Natural killer cell (primary cell): ENCODE data around the gene ARHGEF4. TPM values are rescaled to one million over a fixed set of nuclear protein-coding genes. Genes with fewer than 3 reads are reported as not detected.

Experiments
- ATAC-seq, 3 donors: fragments of 150-1000 bp in 2 of 3; fragments of 200-7000 bp in 1 of 3; cut with Tn5 transposase; 1 replicate in 1 of 3; 2 replicates in 2 of 3; pipeline ENCODE4 v1.10.0; 2021; ENCODE audit warnings: mild to moderate bottlenecking in 2 of 3, moderate library complexity in 2 of 3
- DNase-seq, 2 donors: peaks; one replicate each; pipeline versions ENCODE4 v3.0.0 to v3.0.0-alpha.2; 2013 to 2021; ENCODE audit warnings: mixed read lengths in 1 of 2
- H3K27ac ChIP-seq: one replicate; pipeline ENCODE4 v1.5.1; 2013; ENCODE audit warnings: mild to moderate bottlenecking, low read length
- H3K27me3 ChIP-seq: one replicate; pipeline ENCODE4 v1.6.1; 2013; ENCODE audit warnings: low read length; ENCODE audit not compliant: control insufficient read depth, insufficient read depth
- H3K36me3 ChIP-seq: one replicate; pipeline ENCODE4 v1.6.1; 2013; ENCODE audit warnings: low read length; ENCODE audit not compliant: control insufficient read depth, insufficient read depth
- H3K4me1 ChIP-seq: one replicate; pipeline ENCODE4 v1.6.1; 2013; ENCODE audit warnings: low read length; ENCODE audit not compliant: control insufficient read depth, insufficient read depth
- H3K4me3 ChIP-seq: one replicate; pipeline ENCODE4 v1.5.1; 2013; ENCODE audit warnings: low read length
- H3K9me3 ChIP-seq: one replicate; pipeline ENCODE4 v1.6.1; 2013; ENCODE audit warnings: low read length; ENCODE audit not compliant: control insufficient read depth, insufficient read depth
- H3K27ac Mint-ChIP-seq, 2 donors: one replicate each; pipeline ENCODE4 v1.8.0; 2022; ENCODE audit warnings: mild to moderate bottlenecking in 2 of 2, mixed read lengths in 2 of 2, moderate library complexity in 1 of 2
- H3K27me3 Mint-ChIP-seq, 2 donors: one replicate each; pipeline ENCODE4 v1.8.0; 2022; ENCODE audit warnings: low read depth in 2 of 2, mixed read lengths in 2 of 2
- H3K36me3 Mint-ChIP-seq: one replicate; pipeline ENCODE4 v1.8.0; 2022; ENCODE audit warnings: mixed read lengths
- H3K4me1 Mint-ChIP-seq, 2 donors: one replicate each; pipeline ENCODE4 v1.8.0; 2022; ENCODE audit warnings: mixed read lengths in 2 of 2
- H3K4me3 Mint-ChIP-seq: one replicate; pipeline ENCODE4 v1.8.0; 2022; ENCODE audit warnings: mild to moderate bottlenecking, moderate library complexity, mixed read lengths
- H3K9me3 Mint-ChIP-seq, 2 donors: one replicate each; pipeline ENCODE4 v1.8.0; 2022; ENCODE audit warnings: mixed read lengths in 2 of 2
- WGBS: methylation state at CpG from one replicate; pipeline ENCODE4 v1.1.7; 2013; ENCODE audit warnings: missing lambda C conversion rate; ENCODE audit not compliant: insufficient coverage; 5-methylcytosine and 5-hydroxymethylcytosine counted together
- intact Hi-C: fragments of 100-400 bp; cut with micrococcal nuclease; formaldehyde crosslinking; loops from one replicate; pipeline ENCODE4 v1.14.2; 2022
- total RNA-seq, 4 donors: library from RNA; stranded (reverse); fragments of 120-200 nt in 1 of 4; gene quantifications; one replicate each; pipeline versions ENCODE4 v1.2.3 to v1.2.4, GENCODE V29; 2013 to 2022
- TF ChIP-seq, protein P1 (sequence below): fragments of 200-600 bp; IDR thresholded peaks from one replicate; pipeline ENCODE4 v1.8.0; 2022; ENCODE audit warnings: antibody characterized with exemption

ARHGEF4 gene
- total RNA-seq, 3 donors from 2014 or later (not counting 1 experiment from before 2014, with no cell fraction given), result 0.11 TPM; not detected in 2

DNA sequence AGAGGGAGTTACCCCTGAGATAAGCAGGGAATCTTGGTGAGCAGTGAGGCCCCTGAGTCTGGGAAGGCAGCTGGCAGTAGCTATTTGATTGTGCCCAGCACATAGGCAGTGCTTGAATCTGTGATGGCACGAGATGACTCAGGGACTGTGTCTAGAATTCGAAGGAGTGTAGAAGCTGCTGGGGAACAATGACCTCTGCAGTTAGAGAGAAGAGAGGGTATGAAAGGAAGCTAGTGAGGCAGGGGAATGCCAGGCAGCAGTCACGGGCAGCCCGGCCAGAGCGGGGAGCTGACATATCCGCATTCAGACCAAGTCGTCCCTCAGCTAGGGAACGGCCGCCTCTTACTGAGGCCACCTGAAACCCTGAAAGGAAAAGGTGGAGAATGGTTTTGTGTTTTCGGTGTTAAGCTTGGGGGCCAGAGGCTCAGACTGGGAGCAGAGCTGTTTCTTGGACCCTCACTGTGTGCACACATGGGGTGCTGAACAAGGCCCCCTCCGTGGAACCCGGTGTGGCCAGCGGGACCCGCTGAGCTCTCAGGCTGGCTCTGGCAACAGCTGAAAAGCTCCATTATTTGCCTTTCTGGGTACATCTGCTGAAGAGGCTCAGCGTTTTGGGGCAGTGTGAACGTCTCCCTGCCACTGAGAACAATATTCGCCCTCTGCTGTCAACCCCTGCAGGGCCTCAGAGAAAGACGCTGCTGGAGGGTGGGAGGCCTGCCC, 32.9 kb downstream of the ARHGEF4 start:
- no peaks in the 10 kb centered on the region for H3K36me3 ChIP-seq
- 85% methylated on average over 18 of the region's 18 CpGs for WGBS
- DNase-seq, result no peak
- Mint-ChIP-seq H3K36me3 (no peaks in the 10 kb centered on the region), H3K4me1 (peaks cover 6 to 8% of the 10 kb centered on the region in 2 donors), H3K27ac (no peak overlapping the region), H3K27me3 (peaks cover 13 to 29% of the 10 kb centered on the region in 2 donors), H3K9me3 (no peaks in the 10 kb centered on the region), H3K4me3 (no peak overlapping the region)
- no peaks in the 10 kb centered on the region for H3K27me3 ChIP-seq
- TF ChIP-seq, protein P1, sequence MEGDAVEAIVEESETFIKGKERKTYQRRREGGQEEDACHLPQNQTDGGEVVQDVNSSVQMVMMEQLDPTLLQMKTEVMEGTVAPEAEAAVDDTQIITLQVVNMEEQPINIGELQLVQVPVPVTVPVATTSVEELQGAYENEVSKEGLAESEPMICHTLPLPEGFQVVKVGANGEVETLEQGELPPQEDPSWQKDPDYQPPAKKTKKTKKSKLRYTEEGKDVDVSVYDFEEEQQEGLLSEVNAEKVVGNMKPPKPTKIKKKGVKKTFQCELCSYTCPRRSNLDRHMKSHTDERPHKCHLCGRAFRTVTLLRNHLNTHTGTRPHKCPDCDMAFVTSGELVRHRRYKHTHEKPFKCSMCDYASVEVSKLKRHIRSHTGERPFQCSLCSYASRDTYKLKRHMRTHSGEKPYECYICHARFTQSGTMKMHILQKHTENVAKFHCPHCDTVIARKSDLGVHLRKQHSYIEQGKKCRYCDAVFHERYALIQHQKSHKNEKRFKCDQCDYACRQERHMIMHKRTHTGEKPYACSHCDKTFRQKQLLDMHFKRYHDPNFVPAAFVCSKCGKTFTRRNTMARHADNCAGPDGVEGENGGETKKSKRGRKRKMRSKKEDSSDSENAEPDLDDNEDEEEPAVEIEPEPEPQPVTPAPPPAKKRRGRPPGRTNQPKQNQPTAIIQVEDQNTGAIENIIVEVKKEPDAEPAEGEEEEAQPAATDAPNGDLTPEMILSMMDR, result no peak
- no peaks in the 10 kb centered on the region for H3K9me3 ChIP-seq
- no peak overlapping the region for H3K27ac ChIP-seq
- H3K4me1 ChIP-seq, result no peaks in the 10 kb centered on the region
- no peak for ATAC-seq
- H3K4me3 ChIP-seq, result no peak overlapping the region
- intact Hi-C loops, result no loop called here

GRCh38 chr2:130870161-130870485, 33.4 kb downstream of the ARHGEF4 start:
- H3K9me3 ChIP-seq, result no peaks in the 10 kb centered on the region
- H3K27ac ChIP-seq, result no peak overlapping the region
- WGBS, result 82% methylated on average over 5 of the region's 5 CpGs
- H3K36me3 ChIP-seq, result no peaks in the 10 kb centered on the region
- H3K4me1 ChIP-seq, result no peaks in the 10 kb centered on the region
- ATAC-seq, result no peak
- DNase-seq, result no peak
- no peak overlapping the region for H3K27ac Mint-ChIP-seq
- H3K9me3 Mint-ChIP-seq, result no peaks in the 10 kb centered on the region
- H3K27me3 ChIP-seq, result no peaks in the 10 kb centered on the region
- TF ChIP-seq, protein P1, result no peak
- H3K36me3 Mint-ChIP-seq, result no peaks in the 10 kb centered on the region
- H3K27me3 Mint-ChIP-seq, result peaks cover 13 to 33% of the 10 kb centered on the region in 2 donors
- H3K4me1 Mint-ChIP-seq, result peaks cover 8 to 11% of the 10 kb centered on the region in 2 donors
- intact Hi-C loops, result no loop called here
- H3K4me3 ChIP-seq, result no peak overlapping the region
- H3K4me3 Mint-ChIP-seq, result no peak overlapping the region

GRCh38 chr2:130870779-130871178, 34.1 kb downstream of the ARHGEF4 start:
- Mint-ChIP-seq H3K4me3 (no peak overlapping the region), H3K9me3 (no peaks in the 10 kb centered on the region), H3K36me3 (no peaks in the 10 kb centered on the region), H3K4me1 (peaks cover 8 to 13% of the 10 kb centered on the region in 2 donors), H3K27ac (no peak overlapping the region), H3K27me3 (peaks cover 13 to 35% of the 10 kb centered on the region in 2 donors)
- H3K4me1 ChIP-seq, result no peaks in the 10 kb centered on the region
- no peak for DNase-seq
- intact Hi-C loops, result no loop called here
- H3K27ac ChIP-seq, result no peak overlapping the region
- no peak for ATAC-seq
- no peaks in the 10 kb centered on the region for H3K27me3 ChIP-seq
- 71% methylated on average over 7 of the region's 7 CpGs for WGBS
- no peaks in the 10 kb centered on the region for H3K9me3 ChIP-seq
- no peak overlapping the region for H3K4me3 ChIP-seq
- TF ChIP-seq, protein P1, result no peak
- H3K36me3 ChIP-seq, result no peaks in the 10 kb centered on the region
